ENCODE results near the gene TRDMT1.

The TRDMT1 gene

GRCh38 chr10:17125206-17125893 lies 76.1 kb downstream of the TRDMT1 start:
- DNase-seq: no peak

DNA sequence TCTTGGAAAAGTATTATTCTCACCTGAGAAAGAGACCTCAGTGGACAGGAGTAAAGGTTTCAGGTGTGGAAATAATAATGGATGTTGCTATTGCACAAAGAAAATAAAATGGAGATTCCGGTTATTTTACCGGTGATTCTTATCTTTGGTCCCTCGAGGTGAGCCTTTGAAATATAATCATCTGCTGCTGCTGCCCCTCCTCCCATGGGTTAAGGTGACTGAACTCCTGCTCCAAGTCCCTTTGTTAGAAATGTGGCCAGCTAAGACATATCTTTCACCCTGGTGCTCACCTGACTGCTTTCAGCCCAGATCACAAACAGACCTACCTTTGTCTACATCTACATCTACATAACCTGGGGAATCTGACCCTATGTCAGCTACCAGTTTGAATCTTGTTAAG lies 77.5 kb downstream of the TRDMT1 start:
- DNase-seq: no peak

DNA sequence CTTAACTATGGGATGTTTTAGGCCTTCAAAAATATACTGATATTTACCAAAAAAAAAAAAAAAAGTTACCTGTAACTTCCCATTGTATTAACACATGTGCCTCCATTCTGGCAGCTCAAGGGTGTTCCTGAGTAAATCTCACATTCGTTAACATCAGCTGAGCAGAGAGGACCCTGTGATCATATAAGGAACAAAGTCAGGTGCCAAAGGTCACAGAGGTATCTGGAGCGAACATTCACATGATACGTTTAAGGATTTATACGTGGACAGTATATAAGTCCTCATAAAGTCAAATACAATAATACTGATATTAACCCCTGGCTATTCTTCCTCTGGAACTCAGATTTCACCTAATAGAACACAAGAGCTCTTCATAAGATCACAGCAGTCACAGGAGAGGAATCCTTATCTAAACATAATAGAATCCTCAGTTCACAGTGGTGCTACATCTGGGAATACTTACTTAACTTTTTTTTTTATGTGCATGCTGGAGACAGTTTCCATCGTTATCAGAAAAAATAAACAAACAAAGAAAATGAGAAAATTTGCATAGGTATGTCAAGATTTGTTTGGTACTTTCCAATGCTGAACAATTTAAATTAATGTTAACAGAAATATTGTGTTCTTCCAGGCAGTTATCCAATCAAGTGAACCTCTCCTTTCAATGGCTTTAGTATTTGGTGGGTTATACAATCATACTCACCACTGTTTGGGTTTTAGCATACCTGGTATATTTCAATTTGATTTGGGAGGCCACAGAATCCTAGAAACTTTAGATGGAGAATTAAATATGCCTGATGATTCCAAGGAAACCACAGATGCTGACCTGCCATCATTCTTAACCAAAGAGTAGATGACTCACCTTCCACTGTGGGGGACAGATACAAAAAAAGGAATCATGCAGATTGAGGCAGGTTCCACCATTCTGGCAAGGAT lies 78.5 kb downstream of the TRDMT1 start:
- no peak for DNase-seq

DNA sequence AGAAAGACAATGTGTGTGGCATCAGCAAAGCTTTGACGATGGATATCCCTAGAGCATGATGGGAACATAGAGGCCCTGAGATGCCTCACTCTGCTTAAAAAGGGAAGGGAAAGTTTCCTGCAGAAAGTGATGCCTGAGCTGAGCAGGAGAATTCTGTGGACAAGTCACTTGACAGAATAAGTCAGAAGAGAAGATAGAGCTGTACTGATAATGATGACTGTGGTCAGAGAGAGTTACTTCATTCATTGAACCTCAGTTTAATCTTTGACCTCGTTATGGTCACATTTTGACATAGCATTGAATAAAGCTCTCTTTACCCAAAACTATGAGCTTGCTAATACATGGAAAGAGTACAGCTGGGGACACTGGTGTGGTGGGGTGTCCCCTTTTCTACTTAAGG lies 79.4 kb downstream of the TRDMT1 start:
- no peak for DNase-seq

DNA sequence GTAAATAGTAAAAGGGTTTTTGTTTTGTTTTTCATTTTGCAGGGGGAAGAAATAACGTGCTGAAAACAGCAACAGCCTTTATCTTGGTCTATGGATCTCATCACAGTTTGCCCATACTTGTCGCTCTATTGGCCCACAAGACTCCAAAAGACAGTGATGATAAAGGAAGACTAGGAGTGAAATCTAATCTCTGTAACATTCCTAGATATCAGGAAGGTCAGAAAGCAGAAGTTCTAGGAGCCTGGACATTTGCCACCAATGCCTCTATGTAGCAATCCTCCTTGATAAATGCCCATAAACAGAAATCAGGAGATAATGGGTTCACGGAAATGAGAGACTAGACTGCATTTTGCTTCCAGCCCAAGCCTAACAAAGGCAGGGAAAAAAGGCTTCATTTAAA lies 80.8 kb downstream of the TRDMT1 start:
- DNase-seq: no peak

GRCh38 chr10:17119845-17120244 lies 81.6 kb downstream of the TRDMT1 start:
- no peak for DNase-seq

GRCh38 chr10:17116193-17116592 lies 85.3 kb downstream of the TRDMT1 start:
- DNase-seq: no peak

- peak; percentile 73 for DNase-seq
Measured at GRCh38 chr10:17115683-17116082, 85.8 kb downstream of the TRDMT1 start.

DNA sequence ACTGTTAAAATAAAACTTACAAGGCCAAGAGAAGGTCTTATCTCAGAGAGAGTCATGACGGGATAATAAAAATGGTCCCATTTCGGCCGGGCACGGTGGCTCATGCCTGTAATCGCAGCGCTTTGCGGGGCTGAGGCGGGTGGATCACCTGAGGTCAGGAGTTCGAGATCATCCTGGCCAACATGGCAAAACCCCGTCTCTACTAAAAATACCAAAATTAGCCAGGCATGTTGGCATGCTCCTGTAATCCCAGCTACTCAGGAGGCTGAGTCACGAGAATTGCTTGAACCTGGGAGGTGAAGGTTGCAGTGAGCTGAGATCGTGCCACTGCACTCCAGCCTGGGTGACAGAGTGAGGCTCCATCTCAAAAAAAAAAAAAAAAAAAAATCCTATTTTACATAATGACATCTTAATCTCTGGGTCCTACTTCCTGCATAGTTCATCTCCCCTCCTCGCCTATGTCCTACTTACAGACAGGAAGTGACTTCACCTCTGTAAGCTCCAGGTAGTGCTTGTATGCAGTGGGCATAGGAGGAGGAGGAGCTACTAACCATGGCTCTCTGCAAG lies 86.5 kb downstream of the TRDMT1 start:
- peak; percentile 50 for DNase-seq

DNA sequence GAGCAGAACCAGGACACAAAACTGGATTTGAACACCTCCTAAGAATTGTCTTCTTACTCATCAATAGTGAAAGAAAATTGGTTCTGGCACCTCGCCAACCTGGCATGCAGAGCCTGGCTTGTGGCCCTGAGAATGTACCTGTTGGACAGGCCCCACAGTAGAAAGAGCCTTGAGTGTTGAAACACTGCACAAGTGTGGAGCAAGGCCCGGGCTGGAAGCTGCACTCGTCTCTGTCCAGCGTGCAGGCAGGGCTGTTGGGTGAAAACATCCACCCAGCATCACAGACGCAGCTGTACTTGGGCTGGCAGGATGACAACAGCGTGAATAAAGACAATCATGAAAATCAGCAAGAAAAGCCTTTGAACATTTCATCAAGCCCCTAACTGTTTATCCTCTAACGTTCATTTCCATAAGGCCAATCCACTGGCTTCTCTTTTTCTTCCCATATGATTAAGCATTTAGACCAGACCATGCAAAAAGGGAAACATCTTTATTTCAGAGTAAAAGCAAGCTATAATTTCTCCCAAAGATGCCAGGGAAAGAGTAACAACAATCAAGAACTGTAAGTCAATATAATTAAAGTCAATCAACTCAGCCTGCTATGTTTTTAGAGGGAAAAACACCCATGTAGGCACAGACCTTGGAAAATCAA lies 87.5 kb downstream of the TRDMT1 start:
- DNase-seq: no peak

DNA sequence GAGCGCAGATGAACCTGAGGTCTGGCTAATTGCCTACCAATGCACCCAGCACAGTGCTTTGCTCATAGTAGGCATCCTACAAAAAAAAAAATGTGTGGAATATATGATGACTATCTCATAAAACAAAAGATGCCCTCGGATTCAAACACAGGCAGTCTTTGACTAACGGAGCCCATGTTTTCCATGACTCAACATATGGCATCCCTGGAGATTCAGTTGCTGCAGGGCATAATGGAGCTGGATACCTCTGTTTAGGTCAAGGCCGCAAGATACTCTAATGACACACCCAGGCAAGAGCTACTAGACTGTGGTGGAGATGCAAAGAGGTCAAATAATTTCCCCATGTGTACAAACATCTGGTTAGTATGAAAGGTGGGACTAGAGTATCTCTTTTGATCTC lies 88.1 kb downstream of the TRDMT1 start:
- peak; percentile 45 for DNase-seq

DNA sequence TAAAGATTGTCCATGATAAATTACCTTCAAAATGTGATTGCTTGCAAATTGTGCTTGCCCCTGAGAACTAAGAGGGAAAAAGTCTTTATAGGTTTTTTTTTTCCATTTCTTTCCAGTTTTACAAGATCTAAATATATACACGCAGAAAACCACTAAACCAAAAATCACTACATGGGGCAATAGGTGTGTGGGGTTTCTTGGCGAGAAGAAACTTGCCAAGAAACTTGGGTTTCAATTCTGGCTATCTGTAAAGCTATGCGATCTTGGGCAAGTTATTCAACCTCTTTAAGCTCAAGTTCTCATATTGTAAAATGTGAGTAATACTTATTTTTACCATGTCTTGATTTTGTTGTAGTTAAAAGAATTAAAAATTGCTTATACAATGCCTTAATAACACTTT lies 88.9 kb downstream of the TRDMT1 start:
- no peak for DNase-seq

GRCh38 chr10:17109475-17110207 lies 91.8 kb downstream of the TRDMT1 start:
- DNase-seq: peak; percentile 18

GRCh38 chr10:17109046-17109445 lies 92.4 kb downstream of the TRDMT1 start:
- DNase-seq: no peak

- no peak for DNase-seq
Measured at GRCh38 chr10:17106991-17107390, 94.5 kb downstream of the TRDMT1 start.

DNA sequence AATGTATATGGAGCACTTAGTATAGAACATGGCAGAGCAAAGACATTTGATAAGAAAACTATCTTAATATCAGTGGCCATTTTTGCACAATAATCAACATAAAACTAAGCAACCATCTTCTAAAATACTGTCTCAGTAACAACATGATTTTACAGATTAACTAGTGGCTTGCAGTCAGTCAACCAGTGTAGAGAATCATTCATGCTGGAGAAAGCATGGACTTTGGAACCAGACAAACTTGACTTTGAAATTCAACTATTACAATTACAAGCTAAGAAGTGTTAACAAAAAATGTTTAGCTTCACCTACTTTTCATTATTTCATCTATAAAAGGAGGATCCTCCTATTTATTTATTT lies 99.6 kb downstream of the TRDMT1 start:
- no peak for DNase-seq

DNA sequence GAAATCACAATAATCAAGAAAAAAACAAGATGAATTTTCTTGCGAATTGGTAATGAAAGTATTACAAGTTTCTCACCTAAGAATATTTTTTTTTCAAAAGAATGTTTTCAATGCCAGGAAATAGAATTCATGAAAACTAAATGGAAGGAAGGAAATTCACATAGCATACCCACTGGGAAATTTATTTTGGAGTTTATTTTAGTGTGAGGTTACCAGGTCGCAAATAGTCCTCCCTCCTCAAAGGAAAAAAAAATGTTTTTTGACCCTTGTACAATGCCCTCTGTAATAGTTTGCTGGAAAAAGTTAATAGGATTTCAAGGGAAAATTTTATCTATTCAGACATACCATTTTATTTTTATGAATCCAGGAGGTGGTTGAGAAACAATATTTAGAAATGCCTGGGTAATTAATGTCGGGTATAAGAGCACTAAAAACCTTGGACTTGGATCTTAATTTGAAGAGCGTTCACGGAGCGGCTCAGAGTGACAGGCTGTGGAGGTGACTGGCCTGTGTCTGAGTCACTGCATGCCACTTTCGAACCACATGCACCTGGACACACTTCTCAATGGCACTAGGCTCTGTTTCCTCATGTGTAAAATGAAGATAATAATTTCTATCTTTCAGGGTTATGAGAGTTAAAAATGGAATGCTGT lies 100.1 kb downstream of the TRDMT1 start:
- no peak for DNase-seq

DNA sequence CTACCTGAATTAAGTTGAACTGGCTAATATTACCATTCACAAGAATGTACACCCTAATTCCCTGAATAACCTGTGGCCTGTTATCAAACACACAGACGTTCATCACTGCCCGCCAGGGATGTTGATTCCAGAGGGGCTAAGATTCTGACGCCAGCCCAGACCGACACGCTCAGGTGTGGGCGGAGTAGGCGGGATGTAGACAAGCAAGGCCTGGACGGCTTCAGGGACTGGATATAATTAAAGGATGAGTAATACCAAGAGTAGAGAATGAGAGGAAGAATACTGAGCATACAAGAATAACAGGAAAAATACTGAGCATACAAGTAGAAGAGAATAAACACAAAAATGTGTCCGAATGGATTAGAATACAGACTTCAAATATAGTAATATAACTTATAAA lies 100.9 kb downstream of the TRDMT1 start:
- no peak for DNase-seq

DNA sequence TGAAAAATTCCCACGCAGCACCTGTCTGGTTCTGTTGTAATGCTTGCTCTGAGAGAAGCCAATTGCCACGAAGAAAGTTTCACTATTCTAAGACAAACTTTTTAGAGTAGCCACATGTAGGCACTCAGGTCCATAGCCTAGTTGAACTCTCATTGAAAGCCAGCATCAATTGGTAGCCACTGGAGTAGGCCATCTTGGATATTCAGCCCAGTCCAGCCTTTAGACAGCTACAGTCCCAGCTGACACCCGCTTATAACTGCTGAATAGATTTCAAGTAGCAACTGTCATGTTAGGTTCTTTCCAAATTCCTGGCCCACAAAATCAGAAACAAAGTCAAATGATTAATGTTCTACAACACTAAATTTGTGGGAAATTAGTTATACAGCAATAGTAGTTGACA lies 103.5 kb downstream of the TRDMT1 start:
- DNase-seq: no peak

Measured in NCI-H226 (cell line).